ENCODE results near the gene ZSWIM8.
A peak's percentile ranks its signal among the peaks of the same experiment; 100 is the strongest.
"Not testable (repeated sequence)": the region's sequence is repeated elsewhere in the genome, so short reads cannot be mapped to it uniquely, and the experiment has no call there.

Gene ZSWIM8

GRCh38 chr10:73772281-73773151, 12.9 kb upstream of the ZSWIM8 start:
- DNase-seq, result peak; percentile 85

GRCh38 chr10:73773152-73773879, 12.1 kb upstream of the ZSWIM8 start:
- DNase-seq, result peak; percentile 12

GRCh38 chr10:73774637-73775036, 10.8 kb upstream of the ZSWIM8 start:
- DNase-seq, result peak; percentile 27

GRCh38 chr10:73779018-73779417, 6.4 kb upstream of the ZSWIM8 start:
- no peak for DNase-seq

GRCh38 chr10:73779539-73780197, 5.7 kb upstream of the ZSWIM8 start:
- DNase-seq, result no peak

GRCh38 chr10:73780301-73780700, 5.1 kb upstream of the ZSWIM8 start:
- no peak for DNase-seq

GRCh38 chr10:73780966-73781365, 4.4 kb upstream of the ZSWIM8 start:
- DNase-seq, result no peak

GRCh38 chr10:73781548-73781878, 3.9 kb upstream of the ZSWIM8 start:
- no peak for DNase-seq

GRCh38 chr10:73781879-73782748, 3.3 kb upstream of the ZSWIM8 start, which contains the start of gene CHCHD1:
TSS of gene CHCHD1 (plus strand) at chr10:73782048. CDS start at chr10:73782076, 28 bp downstream.
- DNase-seq, result peak; percentile 85

GRCh38 chr10:73782749-73783085, 2.7 kb upstream of the ZSWIM8 start:
- DNase-seq, result no peak

- DNase-seq, result peak; percentile 48
Measured at GRCh38 chr10:73785721-73786511, 510 bp downstream of the ZSWIM8 start.

GRCh38 chr10:73786512-73786885, 1.1 kb downstream of the ZSWIM8 start:
- no peak for DNase-seq

- DNase-seq, result not testable (repeated sequence)
Measured at GRCh38 chr10:73787031-73787800, 1.8 kb downstream of the ZSWIM8 start.

GRCh38 chr10:73788864-73789658, 3.7 kb downstream of the ZSWIM8 start:
- no peak for DNase-seq

GRCh38 chr10:73789659-73790055, 4.3 kb downstream of the ZSWIM8 start:
- DNase-seq, result no peak

GRCh38 chr10:73790886-73791625, 5.7 kb downstream of the ZSWIM8 start:
- no peak for DNase-seq

- no peak for DNase-seq
Measured at GRCh38 chr10:73791871-73792400, 6.5 kb downstream of the ZSWIM8 start.

- DNase-seq, result no peak
Measured at GRCh38 chr10:73793456-73793855, 8.1 kb downstream of the ZSWIM8 start.

GRCh38 chr10:73795491-73795890, 10.1 kb downstream of the ZSWIM8 start:
- DNase-seq, result not testable (repeated sequence)

All from fibroblast of skin of back (primary cell).